Neutrophil (primary cell): ENCODE data around the gene SELENOW.
"Not testable (repeated sequence)": the region's sequence is repeated elsewhere in the genome, so short reads cannot be mapped to it uniquely, and the experiment has no call there.

Experiments
- H3K27ac ChIP-seq: fragments of 200-600 bp; sonication (generic); 2 replicates; pipeline ENCODE4 v1.5.1; 2016; ENCODE audit warnings: mild to moderate bottlenecking, moderate library complexity
- H3K27me3 ChIP-seq: fragments of 200-600 bp; sonication (generic); 2 replicates; pipeline ENCODE4 v1.6.0; 2016; ENCODE audit warnings: mild to moderate bottlenecking
- H3K36me3 ChIP-seq: fragments of 200-600 bp; sonication (generic); 2 replicates; pipeline ENCODE4 v1.5.1; 2017
- H3K4me1 ChIP-seq, 2 experiments: fragments of 200-600 bp in 1 of 2; sonication (generic) in 1 of 2; 1 replicate in 1 of 2; 2 replicates in 1 of 2; pipeline versions ENCODE4 v1.5.1 to v1.6.1; 2013 to 2016; ENCODE audit warnings: low read depth in 1 of 2, low read length in 1 of 2, mild to moderate bottlenecking in 1 of 2, moderate library complexity in 1 of 2; ENCODE audit not compliant: control insufficient read depth in 1 of 2, insufficient read depth in 1 of 2
- H3K4me3 ChIP-seq, 2 experiments: fragments of 200-600 bp in 1 of 2; sonication (generic) in 1 of 2; 1 replicate in 1 of 2; 2 replicates in 1 of 2; pipeline ENCODE4 v1.5.1; 2013 to 2016; ENCODE audit warnings: low read depth in 1 of 2, low read length in 1 of 2, mild to moderate bottlenecking in 1 of 2, moderate library complexity in 1 of 2
- H3K9me3 ChIP-seq: fragments of 200-600 bp; sonication (generic); 2 replicates; pipeline ENCODE4 v1.5.1; 2016
- TF ChIP-seq, protein P1 (sequence below): fragments of 200-600 bp; sonication (generic); IDR thresholded peaks from 2 replicates; pipeline ENCODE4 v1.5.1; 2016; ENCODE audit warnings: antibody characterized with exemption

SELENOW gene

GRCh38 chr19:47760632-47760999 lies 17.9 kb upstream of the SELENOW start:
- TF ChIP-seq, protein P1, sequence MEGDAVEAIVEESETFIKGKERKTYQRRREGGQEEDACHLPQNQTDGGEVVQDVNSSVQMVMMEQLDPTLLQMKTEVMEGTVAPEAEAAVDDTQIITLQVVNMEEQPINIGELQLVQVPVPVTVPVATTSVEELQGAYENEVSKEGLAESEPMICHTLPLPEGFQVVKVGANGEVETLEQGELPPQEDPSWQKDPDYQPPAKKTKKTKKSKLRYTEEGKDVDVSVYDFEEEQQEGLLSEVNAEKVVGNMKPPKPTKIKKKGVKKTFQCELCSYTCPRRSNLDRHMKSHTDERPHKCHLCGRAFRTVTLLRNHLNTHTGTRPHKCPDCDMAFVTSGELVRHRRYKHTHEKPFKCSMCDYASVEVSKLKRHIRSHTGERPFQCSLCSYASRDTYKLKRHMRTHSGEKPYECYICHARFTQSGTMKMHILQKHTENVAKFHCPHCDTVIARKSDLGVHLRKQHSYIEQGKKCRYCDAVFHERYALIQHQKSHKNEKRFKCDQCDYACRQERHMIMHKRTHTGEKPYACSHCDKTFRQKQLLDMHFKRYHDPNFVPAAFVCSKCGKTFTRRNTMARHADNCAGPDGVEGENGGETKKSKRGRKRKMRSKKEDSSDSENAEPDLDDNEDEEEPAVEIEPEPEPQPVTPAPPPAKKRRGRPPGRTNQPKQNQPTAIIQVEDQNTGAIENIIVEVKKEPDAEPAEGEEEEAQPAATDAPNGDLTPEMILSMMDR = no peak

GRCh38 chr19:47761566-47761965 lies 16.9 kb upstream of the SELENOW start:
- no peaks in the 10 kb centered on the region for H3K27me3 ChIP-seq
- no peaks in the 10 kb centered on the region for H3K4me1 ChIP-seq
- TF ChIP-seq, protein P1 = no peak
- peaks cover 23% of the 10 kb centered on the region for H3K36me3 ChIP-seq
- no peaks in the 10 kb centered on the region for H3K9me3 ChIP-seq
- H3K4me3 ChIP-seq = no peak overlapping the region
- H3K27ac ChIP-seq = no peak overlapping the region

More at GRCh38 chr19:47760632-47760999, 17.9 kb upstream of the SELENOW start:
- no peak overlapping the region for H3K4me3 ChIP-seq
- H3K36me3 ChIP-seq = peaks cover 32% of the 10 kb centered on the region
- H3K27me3 ChIP-seq = no peaks in the 10 kb centered on the region
- no peak overlapping the region for H3K27ac ChIP-seq
- H3K9me3 ChIP-seq = no peaks in the 10 kb centered on the region
- no peaks in the 10 kb centered on the region for H3K4me1 ChIP-seq

DNA sequence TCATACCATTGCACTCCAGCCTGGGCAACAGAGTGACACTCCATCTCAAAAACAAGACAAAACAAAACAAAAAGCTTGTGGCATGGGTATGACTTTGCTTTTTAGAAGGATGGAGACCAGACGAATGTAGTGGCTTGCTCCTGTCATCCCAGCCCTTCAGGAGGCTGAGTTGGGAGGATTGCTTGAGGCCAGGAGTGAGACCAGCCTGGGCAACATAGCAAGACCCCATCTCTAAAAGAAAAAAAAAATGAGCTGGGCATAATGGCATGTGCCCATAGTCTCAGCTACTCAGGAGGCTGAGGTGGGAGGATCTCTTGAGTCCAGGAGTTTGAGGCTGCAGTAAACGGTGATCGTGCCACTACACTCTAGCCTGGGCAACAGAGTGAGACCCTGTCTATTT lies 16.4 kb upstream of the SELENOW start:
- TF ChIP-seq, protein P1 = no peak
- Histone ChIP-seq H3K27ac (no peak overlapping the region), H3K36me3 (peaks cover 17% of the 10 kb centered on the region), H3K9me3 (no peaks in the 10 kb centered on the region), H3K4me1 (no peaks in the 10 kb centered on the region), H3K4me3 (no peak overlapping the region), H3K27me3 (no peaks in the 10 kb centered on the region)

GRCh38 chr19:47762615-47763308 lies 15.7 kb upstream of the SELENOW start:
- no peaks in the 10 kb centered on the region for H3K27me3 ChIP-seq
- H3K4me3 ChIP-seq = no peak overlapping the region
- no peak overlapping the region for H3K27ac ChIP-seq
- H3K9me3 ChIP-seq = no peaks in the 10 kb centered on the region
- H3K36me3 ChIP-seq = peaks cover 11% of the 10 kb centered on the region
- H3K4me1 ChIP-seq = no peaks in the 10 kb centered on the region
- TF ChIP-seq, protein P1 = no peak

DNA sequence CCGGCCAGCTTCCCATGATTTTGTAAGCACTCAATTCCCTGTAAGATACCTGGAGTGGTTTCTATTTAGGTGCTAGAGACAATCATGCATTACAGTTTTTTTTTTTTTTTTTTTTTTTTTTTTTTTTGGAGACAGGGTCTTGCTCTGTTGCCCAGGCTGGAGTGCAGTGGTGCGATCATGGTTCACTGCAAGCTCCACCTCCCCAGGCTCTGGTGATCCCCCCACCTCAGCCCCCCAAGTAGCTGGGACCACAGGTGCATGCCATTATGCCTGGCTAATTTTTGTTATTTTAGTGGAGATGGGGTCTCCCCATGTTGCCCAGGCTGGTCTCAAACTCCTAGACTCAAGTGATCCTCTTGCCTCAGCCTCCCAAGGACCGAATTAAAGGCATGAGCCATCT lies 13.8 kb upstream of the SELENOW start:
- not testable (repeated sequence) for H3K27me3 ChIP-seq, H3K36me3 ChIP-seq, H3K9me3 ChIP-seq, H3K4me3 ChIP-seq, H3K27ac ChIP-seq, H3K4me1 ChIP-seq

DNA sequence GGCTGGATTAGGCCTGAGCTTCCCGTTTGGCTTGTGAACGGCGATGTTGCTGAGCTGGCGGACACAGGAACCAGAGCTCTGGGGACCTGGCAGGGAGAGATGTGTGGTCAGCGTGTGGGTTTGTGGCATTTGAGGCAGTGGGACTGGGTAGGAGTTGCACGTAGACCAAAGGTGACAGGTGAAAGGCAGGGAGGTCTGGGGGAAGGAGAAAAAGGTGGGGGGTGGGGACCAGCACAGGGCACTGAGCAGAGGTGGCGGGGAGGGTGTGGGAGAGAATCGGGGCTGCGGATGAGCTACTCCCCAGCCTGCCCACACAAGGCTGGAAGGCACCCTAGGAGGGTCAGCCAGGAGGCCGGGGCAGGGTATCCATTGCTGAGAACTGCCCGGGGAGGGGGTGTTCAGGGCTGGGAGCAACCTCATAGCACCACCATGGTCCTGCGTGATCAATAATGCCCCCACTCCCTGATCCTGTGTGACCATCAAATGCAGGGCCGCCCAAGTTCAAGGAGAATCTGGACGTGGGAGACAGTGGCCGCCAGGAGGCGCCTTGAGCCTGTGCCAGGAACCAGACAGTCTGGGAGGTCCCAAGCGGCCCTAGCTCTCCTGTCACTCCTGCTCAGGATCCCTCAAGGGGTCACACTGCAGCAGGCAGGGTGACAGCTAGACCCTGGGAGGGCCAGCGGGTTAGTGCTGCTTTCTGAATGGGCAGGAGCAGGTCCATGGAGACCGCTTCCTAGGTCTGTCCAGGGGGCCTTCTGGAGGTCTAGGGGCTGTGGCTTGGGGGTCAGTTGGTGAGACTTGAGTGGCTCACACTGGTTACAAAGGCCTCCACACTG lies 12.8 kb upstream of the SELENOW start:
- Histone ChIP-seq H3K36me3 (no peaks in the 10 kb centered on the region), H3K9me3 (no peaks in the 10 kb centered on the region), H3K27me3 (peaks cover 5% of the 10 kb centered on the region), H3K4me1 (no peaks in the 10 kb centered on the region), H3K4me3 (no peak overlapping the region), H3K27ac (no peak overlapping the region)
- TF ChIP-seq, protein P1 = no peak
